DOHH2 (cell line): ENCODE data around the gene SMURF1.
"Not testable (repeated sequence)": the region's sequence is repeated elsewhere in the genome, so short reads cannot be mapped to it uniquely, and the experiment has no call there.

ENCODE experiments used
- H3F3A ChIP-seq: fragments of 200-600 bp; sonication (generic), shearing (Covaris generic); 2 replicates; pipeline ENCODE4 v1.6.0; 2016; ENCODE audit warnings: antibody characterized with exemption, mild to moderate bottlenecking; ENCODE audit not compliant: control insufficient read depth, insufficient read depth
- H3K27ac ChIP-seq: fragments of 200-600 bp; sonication (generic); 2 replicates; pipeline ENCODE4 v1.5.1; 2014; ENCODE audit warnings: low read depth, mild to moderate bottlenecking, low read length, moderate library complexity
- H3K27me3 ChIP-seq: fragments of 200-600 bp; sonication (generic); 2 replicates; pipeline ENCODE4 v1.6.1; 2014; ENCODE audit warnings: mild to moderate bottlenecking, low read length, mixed read lengths; ENCODE audit not compliant: control insufficient read depth
- H3K36me3 ChIP-seq: fragments of 200-600 bp; sonication (generic); 2 replicates; pipeline ENCODE4 v1.6.1; 2014; ENCODE audit warnings: mild to moderate bottlenecking, low read length, moderate library complexity, mixed read lengths; ENCODE audit not compliant: control insufficient read depth
- H3K4me1 ChIP-seq: fragments of 200-600 bp; sonication (generic); 2 replicates; pipeline ENCODE4 v1.6.1; 2014; ENCODE audit warnings: mild to moderate bottlenecking, low read length, mixed read lengths; ENCODE audit not compliant: control insufficient read depth
- H3K4me2 ChIP-seq: fragments of 200-600 bp; sonication (generic); 2 replicates; pipeline ENCODE4 v1.6.0; 2014; ENCODE audit warnings: mild to moderate bottlenecking, low read length, moderate library complexity
- H3K4me3 ChIP-seq: fragments of 200-600 bp; sonication (generic); 2 replicates; pipeline ENCODE4 v1.5.1; 2014; ENCODE audit warnings: mild to moderate bottlenecking, low read length, mixed read lengths
- H3K79me2 ChIP-seq: fragments of 200-600 bp; sonication (generic); 2 replicates; pipeline ENCODE4 v1.6.1; 2014; ENCODE audit warnings: mild to moderate bottlenecking, low read length, mixed read lengths; ENCODE audit not compliant: control insufficient read depth
- H3K9me2 ChIP-seq: fragments of 200-600 bp; sonication (generic); replicated peaks from 2 replicates; pipeline ENCODE4 v1.6.1; 2014; ENCODE audit warnings: mild to moderate bottlenecking, low read length, mixed read lengths; ENCODE audit not compliant: control insufficient read depth
- H3K9me3 ChIP-seq: fragments of 200-600 bp; sonication (generic); 2 replicates; pipeline ENCODE4 v1.6.1; 2014; ENCODE audit warnings: antibody characterized with exemption, low read length, mixed read lengths; ENCODE audit not compliant: control insufficient read depth, insufficient read depth
- H4K20me1 ChIP-seq: fragments of 200-600 bp; sonication (generic); 2 replicates; pipeline ENCODE4 v1.6.0; 2014; ENCODE audit warnings: low read depth, mild to moderate bottlenecking, antibody characterized with exemption, low read length, moderate library complexity; ENCODE audit not compliant: control insufficient read depth, insufficient read depth
- CTCF ChIP-seq: fragments of 200-600 bp; sonication (generic); IDR thresholded peaks from one replicate; pipeline ENCODE4 v1.5.1; 2014; ENCODE audit warnings: antibody characterized with exemption, mild to moderate bottlenecking, low read depth, low read length; ENCODE audit not compliant: poor library complexity, severe bottlenecking
- EZH2phosphoT487 ChIP-seq: fragments of 200-600 bp; sonication (generic); IDR thresholded peaks from 2 replicates; pipeline ENCODE4 v1.6.1; 2017; ENCODE audit warnings: borderline replicate concordance, mild to moderate bottlenecking, antibody characterized with exemption, low read length, moderate library complexity, mixed read lengths

SMURF1 gene

GRCh38 chr7:99167072-99167471 lies 23.2 kb upstream of the SMURF1 start:
- Histone ChIP-seq H3K4me3 (no peak overlapping the region), H3K4me2 (no peak overlapping the region), H3K27ac (no peak overlapping the region), H4K20me1 (no peaks in the 10 kb centered on the region), H3F3A (no peaks in the 10 kb centered on the region), H3K9me2 (no peaks in the 10 kb centered on the region), H3K79me2 (no peaks in the 10 kb centered on the region), H3K9me3 (no peaks in the 10 kb centered on the region), H3K27me3 (peaks cover 12% of the 10 kb centered on the region), H3K36me3 (no peaks in the 10 kb centered on the region), H3K4me1 (no peaks in the 10 kb centered on the region)
- TF ChIP-seq CTCF (no peak), EZH2phosphoT487 (no peak)

- no peaks in the 10 kb centered on the region for H3F3A ChIP-seq
- no peaks in the 10 kb centered on the region for H3K79me2 ChIP-seq
- H4K20me1 ChIP-seq = no peaks in the 10 kb centered on the region
- H3K4me1 ChIP-seq = no peaks in the 10 kb centered on the region
- H3K27ac ChIP-seq = no peak overlapping the region
- H3K9me3 ChIP-seq = no peaks in the 10 kb centered on the region
- no peak overlapping the region for H3K4me2 ChIP-seq
- TF ChIP-seq CTCF (no peak), EZH2phosphoT487 (no peak)
- no peak overlapping the region for H3K4me3 ChIP-seq
- H3K27me3 ChIP-seq = peaks cover 9% of the 10 kb centered on the region
- no peaks in the 10 kb centered on the region for H3K36me3 ChIP-seq
- no peaks in the 10 kb centered on the region for H3K9me2 ChIP-seq
Observed at GRCh38 chr7:99165816-99166215, 21.9 kb upstream of the SMURF1 start.

GRCh38 chr7:99163669-99164068 lies 19.8 kb upstream of the SMURF1 start:
- H3K9me3 ChIP-seq, H3F3A ChIP-seq, H4K20me1 ChIP-seq, H3K27ac ChIP-seq, H3K79me2 ChIP-seq, H3K9me2 ChIP-seq, H3K4me2 ChIP-seq, H3K27me3 ChIP-seq, H3K4me1 ChIP-seq, H3K36me3 ChIP-seq, H3K4me3 ChIP-seq: not testable (repeated sequence)

GRCh38 chr7:99156649-99157048 lies 12.7 kb upstream of the SMURF1 start:
- Histone ChIP-seq H3K4me2 (no peak overlapping the region), H3K9me3 (no peaks in the 10 kb centered on the region), H3F3A (no peaks in the 10 kb centered on the region), H3K4me1 (peaks cover 10% of the 10 kb centered on the region), H3K9me2 (no peaks in the 10 kb centered on the region), H3K27ac (no peak overlapping the region), H3K36me3 (no peaks in the 10 kb centered on the region), H3K27me3 (peaks cover 10% of the 10 kb centered on the region; the same call in 1 of the 2 replicates), H3K4me3 (no peak overlapping the region), H4K20me1 (no peaks in the 10 kb centered on the region), H3K79me2 (no peaks in the 10 kb centered on the region)
- no peak for TF ChIP-seq CTCF
- no peak for TF ChIP-seq EZH2phosphoT487
